ENCODE data around the gene B4GALT5.

Gene B4GALT5

GRCh38 chr20:49664612-49665313 lies 48.9 kb downstream of the B4GALT5 start:
- ChIA-PET CTCF (interaction anchor here (0.8 to 1.7 kb wide), 6 partner anchors 11 to 182 kb away, joined by 3 to 5 read pairs (median 3); no protein-coding TSS in a partner anchor), POLR2A (interaction anchor here (0.5 kb wide), 1 partner anchor 13 kb away, joined by 3 read pairs; no protein-coding TSS in a partner anchor)
- no peak overlapping the region for H3K4me3 ChIP-seq (ENCODE audit: low read depth, low read length)
- no peak for TF ChIP-seq CTCF (IDR thresholded peaks at IDR 0.05; ENCODE audit: insufficient read depth, low read length, missing control alignments)
- DNase-seq (ENCODE audit: low read depth, low spot score), result no peak

GRCh38 chr20:49663112-49663511 lies 50.6 kb downstream of the B4GALT5 start:
- no peak for TF ChIP-seq CTCF (IDR thresholded peaks at IDR 0.05; ENCODE audit: insufficient read depth, low read length, missing control alignments)
- ChIA-PET POLR2A (no interaction called here), CTCF (interaction anchor here (1.0 to 1.8 kb wide), 3 partner anchors 10 to 183 kb away, joined by 3 to 7 read pairs (median 4); no protein-coding TSS in a partner anchor)
- no peak overlapping the region for H3K4me3 ChIP-seq (ENCODE audit: low read depth, low read length)
- DNase-seq (ENCODE audit: low read depth, low spot score), result no peak

- H3K4me3 ChIP-seq (ENCODE audit: low read depth, low read length), result no peak overlapping the region
- no peak for TF ChIP-seq CTCF (IDR thresholded peaks at IDR 0.05; ENCODE audit: insufficient read depth, low read length, missing control alignments)
- CTCF ChIA-PET, result interaction anchor here (0.9 to 1.8 kb wide), 3 partner anchors 11 to 184 kb away, joined by 3 to 7 read pairs (median 3); no protein-coding TSS in a partner anchor
- POLR2A ChIA-PET, result interaction anchor here (0.9 kb wide), 1 partner anchor 14 kb away, joined by 3 read pairs; no protein-coding TSS in a partner anchor
- DNase-seq (ENCODE audit: low read depth, low spot score), result no peak
These were observed 51.9 kb downstream of the B4GALT5 start for GRCh38 chr20:49661560-49662329.

GRCh38 chr20:49660912-49661311 lies 52.8 kb downstream of the B4GALT5 start:
- ChIA-PET POLR2A (no interaction called here), CTCF (interaction anchor here (1.0 kb wide), 1 partner anchor 10 kb away, joined by 3 read pairs; no protein-coding TSS in a partner anchor)
- no peak for DNase-seq (ENCODE audit: low read depth, low spot score)
- no peak for TF ChIP-seq CTCF (IDR thresholded peaks at IDR 0.05; ENCODE audit: insufficient read depth, low read length, missing control alignments)
- no peak overlapping the region for H3K4me3 ChIP-seq (ENCODE audit: low read depth, low read length)

- CTCF ChIA-PET, result interaction anchor here (1.8 kb wide), 1 partner anchor 230 kb away, joined by 8 read pairs; no protein-coding TSS in a partner anchor
- no peak for DNase-seq (ENCODE audit: low read depth, low spot score)
- no peak overlapping the region for H3K4me3 ChIP-seq (ENCODE audit: low read depth, low read length)
- POLR2A ChIA-PET, result no interaction called here
- TF ChIP-seq CTCF (IDR thresholded peaks at IDR 0.05; ENCODE audit: insufficient read depth, low read length, missing control alignments), result no peak
These were observed 54.6 kb downstream of the B4GALT5 start for GRCh38 chr20:49659056-49659455.

- POLR2A ChIA-PET, result no interaction called here
- TF ChIP-seq CTCF (IDR thresholded peaks at IDR 0.05; ENCODE audit: insufficient read depth, low read length, missing control alignments), result no peak
- H3K4me3 ChIP-seq (ENCODE audit: low read depth, low read length), result no peak overlapping the region
- DNase-seq (ENCODE audit: low read depth, low spot score), result no peak
- CTCF ChIA-PET, result interaction anchor here (1.2 to 1.8 kb wide), 2 partner anchors 21 to 230 kb away, joined by 4 to 8 read pairs; no protein-coding TSS in a partner anchor
These were observed 55.2 kb downstream of the B4GALT5 start for GRCh38 chr20:49658508-49658907.
